Breast epithelium (tissue), 4 donors: ENCODE measurements around the gene PSMD3. TPM values are rescaled to one million over a fixed set of nuclear protein-coding genes. Genes with fewer than 3 reads are reported as not detected.
"Not testable (repeated sequence)": the region's sequence is repeated elsewhere in the genome, so short reads cannot be mapped to it uniquely, and the experiment has no call there.

ENCODE experiments used
- DNase-seq, 2 donors: peaks; one replicate each; pipeline ENCODE4 v3.0.0-alpha.2; 2019; ENCODE audit warnings: low spot score in 2 of 2
- H3K27ac ChIP-seq, 2 donors: fragments of 200-600 bp; sonication (generic) in 1 of 2; one replicate each; pipeline ENCODE4 v1.5.1; 2016 to 2019; ENCODE audit warnings: mild to moderate bottlenecking in 1 of 2
- H3K27me3 ChIP-seq, 2 donors: fragments of 200-600 bp; sonication (generic) in 1 of 2; one replicate each; pipeline versions ENCODE4 v1.5.1 to v1.6.0; 2017 to 2019; ENCODE audit warnings: control low read depth in 1 of 2, mild to moderate bottlenecking in 1 of 2
- H3K36me3 ChIP-seq: fragments of 200-600 bp; one replicate; pipeline ENCODE4 v1.5.1; 2019
- H3K4me1 ChIP-seq, 2 donors: fragments of 200-600 bp; sonication (generic); one replicate each; pipeline ENCODE4 v1.5.1; 2016 to 2019; ENCODE audit warnings: control low read depth in 1 of 2
- H3K4me3 ChIP-seq, 3 donors: fragments of 200-600 bp; sonication (generic); 1 replicate in 2 of 3; 2 replicates in 1 of 3; pipeline ENCODE4 v1.5.1; 2016 to 2019; ENCODE audit warnings: mild to moderate bottlenecking in 3 of 3, moderate library complexity in 2 of 3
- H3K9me3 ChIP-seq, 2 donors: fragments of 200-600 bp; sonication (generic) in 1 of 2; one replicate each; pipeline ENCODE4 v1.5.1; 2016 to 2019; ENCODE audit warnings: control low read depth in 1 of 2
- POLR2A ChIP-seq: fragments of 450-650 bp; IDR thresholded peaks from one replicate; pipeline ENCODE4 v1.6.1; 2016; ENCODE audit warnings: antibody characterized with exemption, mild to moderate bottlenecking, moderate library complexity
- POLR2AphosphoS5 ChIP-seq, 3 donors: sonication (generic); formaldehyde crosslinking; IDR thresholded peaks; one replicate each; pipeline ENCODE4 v1.6.1; 2017; ENCODE audit warnings: antibody characterized with exemption in 3 of 3
- intact Hi-C: fragments of 100-400 bp; cut with DNase I; formaldehyde crosslinking; loops from one replicate; pipeline ENCODE4 v1.15.1; 2023; ENCODE audit warnings: low total_unique reads
- total RNA-seq, 3 donors: library from RNA; depleted of rRNA; stranded (reverse); fragments of >200 nt; gene quantifications; one replicate each; pipeline ENCODE4 v1.1.0, GENCODE V29; 2016
- TF ChIP-seq, protein P1 (sequence below), 3 donors: fragments of 450-650 bp; IDR thresholded peaks; one replicate each; pipeline ENCODE4 v1.5.1; 2016 to 2017; ENCODE audit warnings: antibody characterized with exemption in 3 of 3, mild to moderate bottlenecking in 3 of 3, moderate library complexity in 3 of 3

The PSMD3 gene
- total RNA-seq, 3 donors from 2014 or later = 79.4 to 83.0 (median 81.0) TPM

DNA sequence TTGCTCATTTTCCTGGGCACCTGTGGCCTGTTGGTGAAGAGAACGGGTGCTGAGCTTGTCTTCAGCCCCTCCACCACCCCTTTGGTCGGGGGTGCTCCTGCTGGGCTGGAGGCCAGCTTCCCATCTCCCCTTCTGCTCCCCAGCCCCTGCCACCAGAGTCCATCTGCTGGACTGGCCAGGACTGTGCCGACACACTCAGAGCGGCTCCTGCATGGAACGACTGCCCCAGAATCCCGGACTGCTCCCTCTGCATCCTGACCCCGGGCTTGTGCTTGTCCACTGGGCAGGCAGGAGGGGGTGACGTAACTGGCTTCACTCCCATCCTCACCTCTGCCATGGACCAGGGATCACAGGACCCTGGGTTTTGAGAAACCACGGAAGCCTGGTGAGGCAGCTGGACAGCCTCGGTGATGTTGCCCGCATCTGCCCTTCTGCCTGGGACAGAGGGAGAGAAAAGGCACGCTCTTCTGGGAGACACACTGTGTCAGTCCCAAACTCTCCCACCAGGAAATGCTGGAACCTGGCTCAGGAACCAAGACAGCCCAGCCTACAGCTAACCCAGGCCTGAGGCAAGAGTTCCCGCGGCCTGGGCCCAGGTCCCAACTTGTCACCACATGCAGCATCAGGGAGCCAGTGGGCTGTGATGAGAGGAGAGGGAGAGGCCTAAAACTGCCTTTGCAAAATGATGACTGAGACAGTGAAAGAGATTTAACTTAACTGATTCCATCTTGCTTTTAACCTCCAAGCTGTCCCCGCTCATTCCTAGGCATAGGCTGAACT is 33.9 kb upstream of the PSMD3 start:
- Histone ChIP-seq H3K4me1 (no peaks in the 10 kb centered on the region), H3K36me3 (no peaks in the 10 kb centered on the region), H3K4me3 (no peak overlapping the region), H3K9me3 (no peaks in the 10 kb centered on the region), H3K27ac (peak overlapping the region in 1 of 2 donors; percentile 32), H3K27me3 (no peaks in the 10 kb centered on the region)
- intact Hi-C loops = loop anchor here (5.0 kb wide), 1 partner anchor 1856 kb away; no protein-coding TSS in a partner anchor
- no peak for DNase-seq
- TF ChIP-seq POLR2A (no peak), POLR2AphosphoS5 (IDR thresholded peaks at IDR 0.05) (no peak)
- TF ChIP-seq, protein P1, sequence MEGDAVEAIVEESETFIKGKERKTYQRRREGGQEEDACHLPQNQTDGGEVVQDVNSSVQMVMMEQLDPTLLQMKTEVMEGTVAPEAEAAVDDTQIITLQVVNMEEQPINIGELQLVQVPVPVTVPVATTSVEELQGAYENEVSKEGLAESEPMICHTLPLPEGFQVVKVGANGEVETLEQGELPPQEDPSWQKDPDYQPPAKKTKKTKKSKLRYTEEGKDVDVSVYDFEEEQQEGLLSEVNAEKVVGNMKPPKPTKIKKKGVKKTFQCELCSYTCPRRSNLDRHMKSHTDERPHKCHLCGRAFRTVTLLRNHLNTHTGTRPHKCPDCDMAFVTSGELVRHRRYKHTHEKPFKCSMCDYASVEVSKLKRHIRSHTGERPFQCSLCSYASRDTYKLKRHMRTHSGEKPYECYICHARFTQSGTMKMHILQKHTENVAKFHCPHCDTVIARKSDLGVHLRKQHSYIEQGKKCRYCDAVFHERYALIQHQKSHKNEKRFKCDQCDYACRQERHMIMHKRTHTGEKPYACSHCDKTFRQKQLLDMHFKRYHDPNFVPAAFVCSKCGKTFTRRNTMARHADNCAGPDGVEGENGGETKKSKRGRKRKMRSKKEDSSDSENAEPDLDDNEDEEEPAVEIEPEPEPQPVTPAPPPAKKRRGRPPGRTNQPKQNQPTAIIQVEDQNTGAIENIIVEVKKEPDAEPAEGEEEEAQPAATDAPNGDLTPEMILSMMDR (IDR thresholded peaks at IDR 0.05) = no peak

DNA sequence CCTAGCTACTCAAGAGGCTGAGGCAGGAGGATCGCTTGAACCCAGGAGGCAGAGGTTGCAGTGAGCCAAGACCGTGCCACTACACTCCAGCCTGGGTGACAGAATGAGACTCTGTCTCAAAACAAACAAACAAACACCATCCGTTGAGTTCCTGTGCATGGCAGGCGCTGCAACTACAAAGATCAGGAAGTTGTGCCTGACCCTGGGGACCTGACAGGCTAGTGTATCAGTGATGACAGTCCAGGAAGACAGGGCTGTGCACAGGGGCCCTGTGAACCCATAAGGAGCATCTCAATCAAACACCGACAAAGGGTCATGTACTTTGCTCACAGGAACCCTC is 32.1 kb upstream of the PSMD3 start:
- DNase-seq, H3K36me3 ChIP-seq, H3K4me1 ChIP-seq, H3K4me3 ChIP-seq, H3K27me3 ChIP-seq, H3K9me3 ChIP-seq: not testable (repeated sequence)
- peak overlapping the region; percentile 50 to 59 for H3K27ac ChIP-seq
- intact Hi-C loops = loop anchor here (5.0 kb wide), 1 partner anchor 1854 kb away; no protein-coding TSS in a partner anchor

DNA sequence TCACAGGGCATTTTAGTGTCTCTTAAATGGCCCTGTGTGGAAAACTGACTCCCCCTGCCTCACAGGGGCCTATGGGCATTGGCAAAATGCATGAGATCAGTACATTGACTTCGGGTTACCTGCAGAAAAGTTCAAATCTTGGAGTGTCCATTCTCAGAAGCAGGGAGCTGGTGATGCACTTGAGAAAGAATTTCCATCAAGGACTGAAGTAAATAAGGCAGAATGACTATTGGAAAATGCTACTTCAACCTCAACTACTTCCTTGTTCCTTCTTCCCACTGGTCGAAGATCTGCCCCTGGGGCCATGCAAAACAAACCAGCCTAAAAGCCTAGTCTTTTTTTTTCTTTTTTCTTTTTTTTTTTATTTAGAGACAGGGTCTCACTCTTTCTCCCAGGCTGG is 31.6 kb upstream of the PSMD3 start:
- peak in 1 of 2 donors; percentile 41 for DNase-seq
- H3K27me3 ChIP-seq = no peaks in the 10 kb centered on the region
- H3K36me3 ChIP-seq = no peaks in the 10 kb centered on the region
- H3K4me1 ChIP-seq = no peaks in the 10 kb centered on the region
- no peaks in the 10 kb centered on the region for H3K9me3 ChIP-seq
- intact Hi-C loops = loop anchor here (5.0 kb wide), 1 partner anchor 1853 kb away; no protein-coding TSS in a partner anchor
- TF ChIP-seq POLR2AphosphoS5 (IDR thresholded peaks at IDR 0.05) (peak in 1 of 3 donors; percentile 30), POLR2A (no peak)
- H3K27ac ChIP-seq = peak overlapping the region; percentile 50 to 59
- H3K4me3 ChIP-seq = no peak overlapping the region

DNA sequence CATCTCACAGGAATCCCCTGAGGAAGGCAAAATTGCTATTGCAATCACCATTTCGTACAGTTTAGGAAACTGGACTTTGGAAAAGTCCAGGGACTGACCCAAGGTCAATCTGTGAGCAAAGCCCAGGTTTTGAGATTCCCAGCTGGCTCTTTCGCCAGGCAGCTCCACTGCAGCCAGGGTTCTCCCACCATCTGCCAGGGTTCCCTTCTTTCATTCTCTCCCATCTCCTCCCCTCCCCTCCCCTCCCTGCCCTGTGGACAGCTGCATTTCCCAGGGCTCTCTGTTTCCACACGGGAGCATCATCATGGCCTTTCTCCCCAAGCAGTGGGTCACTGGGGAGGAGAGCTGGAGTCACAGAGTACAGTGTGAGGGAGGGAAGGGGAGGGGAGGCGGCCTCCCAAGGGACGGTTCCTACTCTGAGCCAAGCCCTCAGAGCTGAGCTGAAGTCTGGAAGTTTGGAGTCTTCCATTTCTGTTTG is 29.7 kb upstream of the PSMD3 start:
- Histone ChIP-seq H3K27ac (no peak overlapping the region), H3K4me1 (no peaks in the 10 kb centered on the region), H3K27me3 (no peaks in the 10 kb centered on the region), H3K4me3 (no peak overlapping the region), H3K36me3 (no peaks in the 10 kb centered on the region), H3K9me3 (no peaks in the 10 kb centered on the region)
- intact Hi-C loops = no loop called here
- TF ChIP-seq POLR2A (no peak), POLR2AphosphoS5 (IDR thresholded peaks at IDR 0.05) (no peak)
- TF ChIP-seq, protein P1 (IDR thresholded peaks at IDR 0.05) = no peak
- no peak for DNase-seq

- Histone ChIP-seq H3K9me3 (no peaks in the 10 kb centered on the region), H3K36me3 (no peaks in the 10 kb centered on the region), H3K4me1 (no peaks in the 10 kb centered on the region), H3K4me3 (peak overlapping the region; percentile 35 to 62 (median 47)), H3K27me3 (no peaks in the 10 kb centered on the region), H3K27ac (peak overlapping the region; percentile 78 to 87)
- TF ChIP-seq POLR2A = no peak
- intact Hi-C loops = no loop called here
- no peak for DNase-seq
Measured at GRCh38 chr17:39951924-39952679, 28.5 kb upstream of the PSMD3 start.

DNA sequence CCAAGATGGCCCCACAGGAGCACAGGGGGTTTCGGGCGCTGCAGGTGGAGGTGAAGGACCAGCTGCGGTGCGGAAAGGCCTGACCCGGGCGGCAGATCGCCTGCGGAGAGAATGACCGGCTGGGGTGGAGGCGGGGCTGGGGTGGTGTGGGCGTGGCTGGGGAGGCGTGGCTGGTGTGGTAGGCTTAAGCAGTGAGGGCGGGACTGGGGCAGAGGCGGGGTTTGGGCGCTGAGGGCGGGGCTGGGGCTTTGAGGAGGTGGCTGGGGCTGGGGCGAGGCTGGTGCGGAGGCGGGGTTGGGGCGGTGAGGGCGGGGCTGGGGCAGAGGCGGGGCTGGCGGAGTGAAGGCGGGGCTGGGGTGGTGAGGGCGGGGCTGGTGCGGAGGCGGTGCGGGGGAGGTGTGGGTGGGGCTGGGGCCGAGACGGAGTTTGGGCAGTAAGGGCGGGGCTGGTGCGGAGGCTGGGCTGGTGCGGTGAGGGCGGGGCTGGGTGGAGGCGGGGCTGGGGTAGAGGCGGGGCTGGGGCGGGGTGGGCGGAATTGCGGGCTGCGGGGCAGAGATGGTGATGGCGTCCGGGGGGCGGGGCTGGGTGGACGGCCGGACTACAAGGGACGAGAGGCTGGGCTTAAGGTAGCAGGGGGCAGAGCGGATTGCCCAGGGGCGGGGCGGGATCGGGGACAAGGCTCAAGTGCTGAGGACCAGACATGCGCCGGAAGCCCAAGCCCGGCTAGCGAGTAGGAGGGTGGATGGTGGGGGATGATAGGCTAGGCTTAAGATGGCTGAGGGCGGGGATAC is 27.7 kb upstream of the PSMD3 start:
- no peaks in the 10 kb centered on the region for H3K36me3 ChIP-seq
- no peaks in the 10 kb centered on the region for H3K27me3 ChIP-seq
- TF ChIP-seq POLR2A (no peak), POLR2AphosphoS5 (IDR thresholded peaks at IDR 0.05) (peak in 1 of 3 donors; percentile 22)
- TF ChIP-seq, protein P1 (IDR thresholded peaks at IDR 0.05) = no peak
- peak overlapping the region; percentile 78 to 87 for H3K27ac ChIP-seq
- peak overlapping the region; percentile 38 to 65 (median 47) for H3K4me3 ChIP-seq
- intact Hi-C loops = no loop called here
- no peaks in the 10 kb centered on the region for H3K4me1 ChIP-seq
- DNase-seq = peak; percentile 96 to 99
- no peaks in the 10 kb centered on the region for H3K9me3 ChIP-seq
